Tibial artery (tissue), 4 donors: Measurements from ENCODE around the gene CDH4.

Experiments
- DNase-seq, 2 donors: peaks; one replicate each; pipeline ENCODE4 v3.0.0-alpha.2; 2019
- H3K27ac ChIP-seq, 2 donors: fragments of 200-600 bp; sonication (generic) in 1 of 2; 1 replicate in 1 of 2; 2 replicates in 1 of 2; pipeline ENCODE4 v1.5.1; 2018 to 2019; ENCODE audit warnings: mild to moderate bottlenecking in 1 of 2
- H3K27me3 ChIP-seq, 2 donors: fragments of 200-600 bp; sonication (generic) in 1 of 2; one replicate each; pipeline versions ENCODE4 v1.5.1 to v1.6.0; 2016 to 2019
- H3K36me3 ChIP-seq, 3 donors: fragments of 200-600 bp; sonication (generic) in 2 of 3; one replicate each; pipeline ENCODE4 v1.5.1; 2016 to 2019; ENCODE audit warnings: mild to moderate bottlenecking in 2 of 3
- H3K4me1 ChIP-seq, 4 donors: fragments of 200-600 bp; sonication (generic) in 2 of 4; 1 replicate in 3 of 4; 2 replicates in 1 of 4; pipeline ENCODE4 v1.5.1; 2016 to 2019
- H3K4me3 ChIP-seq, 2 donors: fragments of 200-600 bp; sonication (generic) in 1 of 2; 1 replicate in 1 of 2; 2 replicates in 1 of 2; pipeline ENCODE4 v1.5.1; 2018 to 2019; ENCODE audit warnings: mild to moderate bottlenecking in 2 of 2
- H3K9me3 ChIP-seq, 3 donors: fragments of 200-600 bp; sonication (generic) in 1 of 3; one replicate each; pipeline ENCODE4 v1.5.1; 2016 to 2019
- intact Hi-C: fragments of 100-400 bp; cut with DNase I; formaldehyde crosslinking; loops from one replicate; pipeline ENCODE4 v1.15.0; 2023; ENCODE audit warnings: low total_unique reads
- TF ChIP-seq, protein P1 (sequence below), 2 experiments: fragments of 200-600 bp in 1 of 2; fragments of 450-650 bp in 1 of 2; IDR thresholded peaks; one replicate each; pipeline ENCODE4 v1.5.1; 2017 to 2019; ENCODE audit warnings: antibody characterized with exemption in 2 of 2, mild to moderate bottlenecking in 1 of 2, moderate library complexity in 1 of 2

The CDH4 gene

GRCh38 chr20:61407561-61407960 is 155.5 kb downstream of the CDH4 start:
- peaks cover 0 to 4% (median 0%) of the 10 kb centered on the region in 3 donors for H3K9me3 ChIP-seq
- TF ChIP-seq, protein P1, sequence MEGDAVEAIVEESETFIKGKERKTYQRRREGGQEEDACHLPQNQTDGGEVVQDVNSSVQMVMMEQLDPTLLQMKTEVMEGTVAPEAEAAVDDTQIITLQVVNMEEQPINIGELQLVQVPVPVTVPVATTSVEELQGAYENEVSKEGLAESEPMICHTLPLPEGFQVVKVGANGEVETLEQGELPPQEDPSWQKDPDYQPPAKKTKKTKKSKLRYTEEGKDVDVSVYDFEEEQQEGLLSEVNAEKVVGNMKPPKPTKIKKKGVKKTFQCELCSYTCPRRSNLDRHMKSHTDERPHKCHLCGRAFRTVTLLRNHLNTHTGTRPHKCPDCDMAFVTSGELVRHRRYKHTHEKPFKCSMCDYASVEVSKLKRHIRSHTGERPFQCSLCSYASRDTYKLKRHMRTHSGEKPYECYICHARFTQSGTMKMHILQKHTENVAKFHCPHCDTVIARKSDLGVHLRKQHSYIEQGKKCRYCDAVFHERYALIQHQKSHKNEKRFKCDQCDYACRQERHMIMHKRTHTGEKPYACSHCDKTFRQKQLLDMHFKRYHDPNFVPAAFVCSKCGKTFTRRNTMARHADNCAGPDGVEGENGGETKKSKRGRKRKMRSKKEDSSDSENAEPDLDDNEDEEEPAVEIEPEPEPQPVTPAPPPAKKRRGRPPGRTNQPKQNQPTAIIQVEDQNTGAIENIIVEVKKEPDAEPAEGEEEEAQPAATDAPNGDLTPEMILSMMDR (IDR thresholded peaks at IDR 0.05), result no peak
- no peak overlapping the region for H3K27ac ChIP-seq
- no peaks in the 10 kb centered on the region for H3K27me3 ChIP-seq
- intact Hi-C loops, result no loop called here
- no peaks in the 10 kb centered on the region for H3K36me3 ChIP-seq
- no peaks in the 10 kb centered on the region for H3K4me1 ChIP-seq
- DNase-seq, result no peak
- no peak overlapping the region for H3K4me3 ChIP-seq

DNA sequence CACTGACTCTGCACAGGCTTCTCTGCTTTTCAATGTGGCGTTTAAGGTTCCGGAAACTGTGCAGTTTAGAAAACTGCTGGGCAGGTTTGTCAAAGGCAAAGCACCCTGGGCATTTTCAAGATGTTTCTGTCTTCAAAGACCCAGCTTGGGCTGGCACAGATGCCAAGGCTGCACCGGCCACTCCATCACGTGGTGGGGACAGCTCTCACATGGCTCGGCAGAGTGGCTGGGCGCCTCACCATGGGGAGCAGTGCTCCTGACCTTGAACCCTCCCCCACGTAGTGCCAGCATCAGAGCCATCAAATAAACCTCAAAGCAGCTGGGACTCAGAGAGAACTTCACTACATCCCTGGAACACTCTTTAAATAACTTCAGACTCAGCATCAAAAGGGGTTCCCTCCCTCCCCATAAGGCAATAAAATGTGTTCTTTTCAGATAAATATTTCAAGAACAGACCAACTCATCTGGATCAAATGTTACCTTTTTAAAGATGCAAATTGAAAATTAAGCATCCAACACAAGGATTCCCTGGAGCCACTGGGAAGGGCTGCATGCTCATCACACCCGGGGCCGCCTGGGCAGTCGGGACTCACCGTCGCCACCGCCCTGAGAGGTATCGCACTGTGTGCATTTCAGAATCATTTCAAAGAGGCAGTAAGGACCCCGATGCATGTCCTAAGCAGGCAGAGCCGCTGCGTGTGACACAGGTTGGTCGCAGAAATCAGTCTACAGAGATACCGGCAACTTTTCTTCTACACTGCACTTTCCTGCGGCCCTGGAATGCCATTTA is 157.1 kb downstream of the CDH4 start:
- no peaks in the 10 kb centered on the region for H3K36me3 ChIP-seq
- H3K9me3 ChIP-seq, result peaks cover 0 to 9% (median 0%) of the 10 kb centered on the region in 3 donors
- no peak for DNase-seq
- H3K27ac ChIP-seq, result no peak overlapping the region
- H3K4me3 ChIP-seq, result no peak overlapping the region
- TF ChIP-seq, protein P1 (IDR thresholded peaks at IDR 0.05), result no peak
- H3K27me3 ChIP-seq, result no peaks in the 10 kb centered on the region
- intact Hi-C loops, result no loop called here
- no peaks in the 10 kb centered on the region for H3K4me1 ChIP-seq

DNA sequence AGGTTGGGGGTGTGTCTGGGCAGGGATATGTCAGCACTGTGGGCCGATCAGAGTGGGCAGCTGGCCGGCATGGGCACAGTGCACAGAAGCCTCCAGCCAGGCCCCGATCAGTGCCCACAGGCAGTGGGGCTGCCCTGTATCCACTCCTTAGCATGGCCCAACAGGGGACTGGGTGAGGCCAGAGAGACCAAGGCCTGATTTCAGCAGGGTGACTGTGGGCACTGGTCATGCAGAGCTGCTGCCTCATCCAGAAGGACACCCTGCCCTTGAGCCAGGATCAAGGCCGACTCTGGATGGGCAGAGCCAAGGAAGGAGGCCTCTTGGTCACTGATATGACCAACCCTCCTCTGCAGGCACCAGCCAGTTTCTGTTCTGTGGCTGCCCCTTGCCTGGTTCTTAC is 159.7 kb downstream of the CDH4 start:
- TF ChIP-seq, protein P1 (IDR thresholded peaks at IDR 0.05), result no peak
- Histone ChIP-seq H3K27me3 (no peaks in the 10 kb centered on the region), H3K27ac (no peak overlapping the region), H3K36me3 (no peaks in the 10 kb centered on the region), H3K4me3 (no peak overlapping the region), H3K4me1 (no peaks in the 10 kb centered on the region), H3K9me3 (peaks cover 0 to 12% (median 0%) of the 10 kb centered on the region in 3 donors)
- intact Hi-C loops, result no loop called here
- no peak for DNase-seq

- no peaks in the 10 kb centered on the region for H3K4me1 ChIP-seq
- peaks cover 0 to 12% (median 0%) of the 10 kb centered on the region in 3 donors for H3K9me3 ChIP-seq
- TF ChIP-seq, protein P1 (IDR thresholded peaks at IDR 0.05), result no peak
- no peaks in the 10 kb centered on the region for H3K36me3 ChIP-seq
- intact Hi-C loops, result no loop called here
- H3K27ac ChIP-seq, result no peak overlapping the region
- H3K4me3 ChIP-seq, result no peak overlapping the region
- H3K27me3 ChIP-seq, result no peaks in the 10 kb centered on the region
- no peak for DNase-seq
These were observed 161.7 kb downstream of the CDH4 start for GRCh38 chr20:61413752-61414151.

GRCh38 chr20:61414455-61414991 is 162.5 kb downstream of the CDH4 start:
- H3K27me3 ChIP-seq, result no peaks in the 10 kb centered on the region
- peaks cover 0 to 12% (median 0%) of the 10 kb centered on the region in 3 donors for H3K9me3 ChIP-seq
- no peak for DNase-seq
- intact Hi-C loops, result no loop called here
- no peak overlapping the region for H3K27ac ChIP-seq
- TF ChIP-seq, protein P1 (IDR thresholded peaks at IDR 0.05), result no peak
- no peaks in the 10 kb centered on the region for H3K4me1 ChIP-seq
- no peak overlapping the region for H3K4me3 ChIP-seq
- no peaks in the 10 kb centered on the region for H3K36me3 ChIP-seq
